B cell (primary cell): ENCODE measurements around the gene ABCA7. TPM values are rescaled to one million over a fixed set of nuclear protein-coding genes. Genes with fewer than 3 reads are reported as not detected.
A peak's percentile ranks its signal among the peaks of the same experiment; 100 is the strongest.

Source experiments
- ATAC-seq: fragments of 200-7000 bp; cut with Tn5 transposase; one replicate; pipeline ENCODE4 v1.10.0; 2021; ENCODE audit warnings: low read depth, mild to moderate bottlenecking, moderate number of reproducible peaks, moderate library complexity
- CTCF ChIA-PET: fragments of 350-600 bp; sonication (Branson Sonifier 250); formaldehyde crosslinking; loops from one replicate; lab custom pipeline; 2021; ENCODE audit warnings: antibody characterized with exemption, inconsistent platforms; lab: Charles Lee
- POLR2A ChIA-PET: fragments of 350-600 bp; sonication (Branson Sonifier 250); formaldehyde crosslinking; loops from one replicate; lab custom pipeline; 2021; ENCODE audit warnings: antibody characterized with exemption; lab: Charles Lee
- DNase-seq: peaks from one replicate; pipeline ENCODE4 v3.0.0; 2013
- H2AFZ ChIP-seq: 2 replicates; pipeline ENCODE4 v1.6.1; 2012; ENCODE audit warnings: mild to moderate bottlenecking, low read depth, low read length; ENCODE audit not compliant: insufficient read depth, poor library complexity, severe bottlenecking
- H3K27ac ChIP-seq, 2 donors: 1 replicate in 1 of 2; 2 replicates in 1 of 2; pipeline ENCODE4 v1.5.1; 2012 to 2013; ENCODE audit warnings: low read length in 2 of 2, mild to moderate bottlenecking in 2 of 2, moderate library complexity in 1 of 2
- H3K27me3 ChIP-seq, 4 experiments: fragments of 200-600 bp in 1 of 4; sonication (generic) in 1 of 4; replicated peaks in 1 of 4; 1 replicate in 2 of 4; 2 replicates in 2 of 4; pipeline versions ENCODE4 v1.6.1 to v1.7.0; 2013 to 2016; ENCODE audit warnings: low read length in 3 of 4, mild to moderate bottlenecking in 2 of 4, mixed read lengths in 1 of 4, moderate library complexity in 1 of 4; ENCODE audit not compliant: insufficient read depth in 4 of 4, control insufficient read depth in 3 of 4; ENCODE audit errors: control extremely low read depth in 1 of 4
- H3K36me3 ChIP-seq, 2 experiments: replicated peaks in 1 of 2; 1 replicate in 1 of 2; 2 replicates in 1 of 2; pipeline versions ENCODE4 v1.6.1 to v1.7.1; 2013; ENCODE audit warnings: low read length in 1 of 2; ENCODE audit not compliant: insufficient read depth in 2 of 2, control insufficient read depth in 1 of 2; ENCODE audit errors: control extremely low read depth in 1 of 2, extremely low read depth in 1 of 2
- H3K4me1 ChIP-seq, 2 donors: fragments of 200-600 bp in 1 of 2; sonication (generic) in 1 of 2; 1 replicate in 1 of 2; 2 replicates in 1 of 2; pipeline versions ENCODE4 v1.5.1 to v1.6.1; 2013 to 2017; ENCODE audit warnings: low read length in 2 of 2; ENCODE audit not compliant: control insufficient read depth in 2 of 2, insufficient read depth in 2 of 2
- H3K4me2 ChIP-seq: replicated peaks from 2 replicates; pipeline ENCODE3; 2012; ENCODE audit warnings: mild to moderate bottlenecking, low read depth, low read length; ENCODE audit not compliant: poor library complexity, severe bottlenecking
- H3K4me3 ChIP-seq, 5 experiments: fragments of 200-600 bp in 1 of 5; sonication (generic) in 1 of 5; 1 replicate in 3 of 5; 2 replicates in 2 of 5; pipeline versions ENCODE4 v1.5.1 to v1.7.0; 2011 to 2016; ENCODE audit warnings: low read length in 4 of 5, mild to moderate bottlenecking in 4 of 5, low read depth in 2 of 5, control low read depth in 1 of 5, moderate library complexity in 1 of 5; ENCODE audit not compliant: insufficient read depth in 1 of 5; ENCODE audit errors: control extremely low read depth in 1 of 5, extremely low read depth in 1 of 5
- H3K79me2 ChIP-seq: fragments of 200-600 bp; sonication (generic); one replicate; pipeline ENCODE4 v1.6.0; 2016; ENCODE audit warnings: low read length; ENCODE audit not compliant: control insufficient read depth, insufficient read depth
- H3K9ac ChIP-seq: fragments of 200-600 bp; sonication (generic); 2 replicates; pipeline ENCODE4 v1.6.1; 2017; ENCODE audit warnings: mild to moderate bottlenecking, low read length, moderate library complexity
- H3K9me3 ChIP-seq, 3 donors: one replicate each; pipeline versions ENCODE4 v1.6.1 to v1.7.1; 2013; ENCODE audit warnings: low read length in 2 of 3; ENCODE audit not compliant: control insufficient read depth in 2 of 3, insufficient read depth in 1 of 3; ENCODE audit errors: control extremely low read depth in 1 of 3
- H4K20me1 ChIP-seq: 2 replicates; pipeline ENCODE4 v1.6.0; 2012; ENCODE audit warnings: mild to moderate bottlenecking, low read length; ENCODE audit not compliant: insufficient read depth, control insufficient read depth, poor library complexity, severe bottlenecking
- H3K27ac Mint-ChIP-seq: one replicate; pipeline ENCODE4 v1.8.0; 2021; ENCODE audit warnings: mixed read lengths
- H3K27me3 Mint-ChIP-seq: one replicate; pipeline ENCODE4 v1.8.0; 2021; ENCODE audit warnings: mixed read lengths
- H3K4me1 Mint-ChIP-seq: one replicate; pipeline ENCODE4 v1.8.0; 2021; ENCODE audit warnings: mixed read lengths
- H3K4me3 Mint-ChIP-seq: one replicate; pipeline ENCODE4 v1.8.0; 2021; ENCODE audit warnings: mixed read lengths
- H3K9me3 Mint-ChIP-seq: one replicate; pipeline ENCODE4 v1.8.0; 2022; ENCODE audit warnings: mixed read lengths; ENCODE audit not compliant: insufficient read depth
- EZH2 ChIP-seq: IDR thresholded peaks from 2 replicates; pipeline ENCODE4 v1.6.1; 2012; ENCODE audit warnings: borderline replicate concordance, low read depth, mild to moderate bottlenecking, moderate library complexity, low read length; ENCODE audit not compliant: insufficient read depth, poor library complexity, severe bottlenecking
- WGBS: methylation state at CpG from one replicate; pipeline ENCODE4 v1.1.5; 2013; ENCODE audit warnings: missing lambda C conversion rate; ENCODE audit not compliant: insufficient coverage; 5-methylcytosine and 5-hydroxymethylcytosine counted together
- intact Hi-C: fragments of 100-400 bp; cut with micrococcal nuclease; formaldehyde crosslinking; loops from one replicate; pipeline ENCODE4 v1.10.0; 2022
- polyA plus RNA-seq: library from polyadenylated mRNA; depleted of rRNA; stranded (reverse); fragments of >200 nt; gene quantifications from 2 replicates; pipeline ENCODE4 v1.2.3, GENCODE V29; 2012
- total RNA-seq, 2 donors: library from RNA; stranded (reverse); fragments of 120-200 nt in 1 of 2; gene quantifications; 1 replicate in 1 of 2; 2 replicates in 1 of 2; pipeline versions ENCODE4 v1.2.3 to v1.2.4, GENCODE V29; 2013 to 2022
- TF ChIP-seq, protein P1 (sequence below): fragments of 200-600 bp; IDR thresholded peaks from one replicate; pipeline ENCODE4 v1.8.0; 2022; ENCODE audit warnings: antibody characterized with exemption, mild to moderate bottlenecking

Gene ABCA7
- total and polyA plus RNA-seq, 2 donors (not counting 1 experiment from before 2014, with no cell fraction given) = 192 to 281 TPM

DNA sequence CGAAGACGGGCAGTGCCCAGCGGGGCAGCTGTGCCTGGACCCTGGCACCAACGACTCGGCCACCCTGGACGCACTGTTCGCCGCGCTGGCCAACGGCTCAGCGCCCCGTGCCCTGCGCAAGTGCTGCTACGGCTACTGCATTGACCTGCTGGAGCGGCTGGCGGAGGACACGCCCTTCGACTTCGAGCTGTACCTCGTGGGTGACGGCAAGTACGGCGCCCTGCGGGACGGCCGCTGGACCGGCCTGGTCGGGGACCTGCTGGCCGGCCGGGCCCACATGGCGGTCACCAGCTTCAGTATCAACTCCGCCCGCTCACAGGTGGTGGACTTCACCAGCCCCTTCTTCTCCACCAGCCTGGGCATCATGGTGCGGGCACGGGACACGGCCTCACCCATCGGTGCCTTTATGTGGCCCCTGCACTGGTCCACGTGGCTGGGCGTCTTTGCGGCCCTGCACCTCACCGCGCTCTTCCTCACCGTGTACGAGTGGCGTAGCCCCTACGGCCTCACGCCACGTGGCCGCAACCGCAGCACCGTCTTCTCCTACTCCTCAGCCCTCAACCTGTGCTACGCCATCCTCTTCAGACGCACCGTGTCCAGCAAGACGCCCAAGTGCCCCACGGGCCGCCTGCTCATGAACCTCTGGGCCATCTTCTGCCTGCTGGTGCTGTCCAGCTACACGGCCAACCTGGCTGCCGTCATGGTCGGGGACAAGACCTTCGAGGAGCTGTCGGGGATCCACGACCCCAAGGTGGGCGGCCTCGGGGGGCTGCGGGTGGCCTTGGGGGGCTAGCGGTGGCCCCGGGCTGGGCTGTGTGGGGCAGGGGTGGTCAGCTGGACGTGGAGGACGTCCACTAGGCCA lies 34.9 kb upstream of the ABCA7 start:
- no peaks in the 10 kb centered on the region for H3K9me3 ChIP-seq
- H3K4me1 ChIP-seq = peaks cover 11 to 13% of the 10 kb centered on the region in 2 donors
- no peak for ATAC-seq
- TF ChIP-seq, protein P1, sequence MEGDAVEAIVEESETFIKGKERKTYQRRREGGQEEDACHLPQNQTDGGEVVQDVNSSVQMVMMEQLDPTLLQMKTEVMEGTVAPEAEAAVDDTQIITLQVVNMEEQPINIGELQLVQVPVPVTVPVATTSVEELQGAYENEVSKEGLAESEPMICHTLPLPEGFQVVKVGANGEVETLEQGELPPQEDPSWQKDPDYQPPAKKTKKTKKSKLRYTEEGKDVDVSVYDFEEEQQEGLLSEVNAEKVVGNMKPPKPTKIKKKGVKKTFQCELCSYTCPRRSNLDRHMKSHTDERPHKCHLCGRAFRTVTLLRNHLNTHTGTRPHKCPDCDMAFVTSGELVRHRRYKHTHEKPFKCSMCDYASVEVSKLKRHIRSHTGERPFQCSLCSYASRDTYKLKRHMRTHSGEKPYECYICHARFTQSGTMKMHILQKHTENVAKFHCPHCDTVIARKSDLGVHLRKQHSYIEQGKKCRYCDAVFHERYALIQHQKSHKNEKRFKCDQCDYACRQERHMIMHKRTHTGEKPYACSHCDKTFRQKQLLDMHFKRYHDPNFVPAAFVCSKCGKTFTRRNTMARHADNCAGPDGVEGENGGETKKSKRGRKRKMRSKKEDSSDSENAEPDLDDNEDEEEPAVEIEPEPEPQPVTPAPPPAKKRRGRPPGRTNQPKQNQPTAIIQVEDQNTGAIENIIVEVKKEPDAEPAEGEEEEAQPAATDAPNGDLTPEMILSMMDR = no peak
- TF ChIP-seq EZH2 = no peak
- H3K27ac Mint-ChIP-seq = no peak overlapping the region
- H4K20me1 ChIP-seq = peaks cover 19% of the 10 kb centered on the region
- DNase-seq = no peak
- peaks cover 5% of the 10 kb centered on the region for H3K27me3 Mint-ChIP-seq
- peaks cover 0 to 24% (median 11%) of the 10 kb centered on the region in 4 experiments for H3K27me3 ChIP-seq
- no peak overlapping the region for H3K9ac ChIP-seq
- peaks cover 0 to 5% of the 10 kb centered on the region in 2 experiments for H3K36me3 ChIP-seq
- H3K9me3 Mint-ChIP-seq = no peaks in the 10 kb centered on the region
- 93% methylated on average over 63 of the region's 70 CpGs for WGBS
- H3K4me2 ChIP-seq = no peak overlapping the region
- no peak overlapping the region for H2AFZ ChIP-seq
- no peak overlapping the region for H3K4me3 ChIP-seq
- CTCF ChIA-PET = interaction anchor here (1.2 to 1.4 kb wide), 2 partner anchors 14 to 112 kb away, joined by 4 read pairs; partner anchors contain the start of genes MED16 and RNU6-9
- peak overlapping the region; percentile 42 for H3K4me3 Mint-ChIP-seq
- no peak overlapping the region for H3K27ac ChIP-seq
- H3K4me1 Mint-ChIP-seq = peaks cover 9% of the 10 kb centered on the region
- intact Hi-C loops = no loop called here
- H3K79me2 ChIP-seq = no peaks in the 10 kb centered on the region
- POLR2A ChIA-PET = interaction anchor here (1.1 kb wide), 1 partner anchor 61 kb away, joined by 3 read pairs; no protein-coding TSS in a partner anchor
